DMS79 treated with DMSO at 0.1 percent for 48 hours (cell line): ENCODE results near the gene FBXW7.
A peak's percentile ranks its signal among the peaks of the same experiment; 100 is the strongest.
"Not testable (repeated sequence)": the region's sequence is repeated elsewhere in the genome, so short reads cannot be mapped to it uniquely, and the experiment has no call there.

Experiments
- DNase-seq: peaks from one replicate; lab custom pipeline; 2025; lab: John Stamatoyannopoulos, UW

Gene FBXW7

DNA sequence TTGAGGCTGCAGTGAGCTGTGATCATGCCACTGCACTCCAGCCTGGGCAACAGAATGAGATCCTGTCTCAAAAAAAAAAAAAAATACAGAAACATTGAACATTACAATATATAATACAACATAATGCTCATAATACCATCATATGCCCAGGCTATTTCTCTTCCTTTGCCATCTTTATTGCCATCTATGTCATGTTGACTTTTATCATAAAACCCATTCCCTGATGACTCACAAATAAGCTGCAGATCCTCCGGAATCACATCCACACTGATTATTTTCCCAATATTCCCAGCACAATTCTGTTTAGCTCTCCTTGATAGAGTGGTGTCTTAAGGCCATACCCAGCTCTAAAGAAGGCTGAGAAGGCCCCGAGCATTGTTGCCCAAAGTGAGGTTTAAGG, 9.2 kb upstream of the FBXW7 start:
- DNase-seq: no peak

DNA sequence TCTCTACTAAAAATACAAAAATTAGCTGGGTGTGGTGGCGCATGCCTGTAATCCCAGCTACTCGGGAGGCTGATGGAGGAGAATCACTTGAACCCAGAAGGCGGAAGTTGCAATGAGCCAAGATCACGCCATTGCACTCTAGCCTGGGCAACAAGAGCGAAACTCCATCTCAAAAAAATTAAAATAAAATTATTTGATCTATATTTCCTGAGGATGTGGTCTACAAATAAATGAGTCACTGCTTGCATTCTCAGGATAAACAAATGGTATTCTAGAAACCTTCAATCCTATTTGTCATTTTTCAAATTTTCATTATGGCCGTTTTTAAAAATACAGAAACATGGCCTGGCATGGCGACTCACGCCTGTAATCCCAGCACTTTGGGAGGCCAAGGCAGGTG, 8.6 kb upstream of the FBXW7 start:
- not testable (repeated sequence) for DNase-seq

DNA sequence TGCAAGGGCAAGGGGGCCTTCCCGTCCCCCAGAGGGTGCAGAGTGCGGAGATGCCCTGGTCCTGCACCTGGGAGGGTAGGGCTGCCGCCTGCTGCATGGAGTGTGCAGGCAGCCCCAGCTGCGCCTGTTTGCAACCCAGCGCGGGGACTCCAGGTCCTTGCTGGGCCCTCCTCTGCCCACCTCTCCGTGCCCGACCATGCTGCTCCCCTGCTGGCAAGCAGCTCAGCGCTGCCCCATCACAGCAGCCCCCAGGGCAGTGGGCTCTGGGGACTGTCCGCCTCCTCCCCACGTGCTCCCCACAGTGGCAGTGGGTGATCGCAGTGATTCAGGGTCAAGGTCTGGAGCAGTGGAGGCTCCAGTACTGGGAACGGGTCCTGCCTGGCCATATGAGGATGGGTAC, 5.0 kb upstream of the FBXW7 start:
- DNase-seq: no peak

DNA sequence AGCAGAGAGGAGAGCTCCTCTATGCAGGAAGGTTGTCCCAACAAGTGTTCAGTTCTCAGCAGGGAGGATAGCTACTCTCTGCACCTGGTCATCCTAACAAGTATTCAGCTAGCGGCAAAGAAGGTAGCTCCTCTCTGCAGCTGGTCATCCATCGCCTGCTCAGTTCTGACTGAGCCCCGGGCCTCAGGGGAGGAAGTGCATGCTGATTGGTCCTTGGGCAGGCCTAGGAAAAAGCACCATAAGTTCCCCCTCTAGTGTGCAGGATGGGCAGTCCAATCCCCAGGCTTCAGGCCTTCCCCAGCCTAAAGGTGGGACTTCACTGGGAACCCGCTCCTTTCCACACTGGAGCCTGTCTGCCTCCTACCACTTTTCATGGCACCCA, 4.4 kb upstream of the FBXW7 start:
- no peak for DNase-seq

DNA sequence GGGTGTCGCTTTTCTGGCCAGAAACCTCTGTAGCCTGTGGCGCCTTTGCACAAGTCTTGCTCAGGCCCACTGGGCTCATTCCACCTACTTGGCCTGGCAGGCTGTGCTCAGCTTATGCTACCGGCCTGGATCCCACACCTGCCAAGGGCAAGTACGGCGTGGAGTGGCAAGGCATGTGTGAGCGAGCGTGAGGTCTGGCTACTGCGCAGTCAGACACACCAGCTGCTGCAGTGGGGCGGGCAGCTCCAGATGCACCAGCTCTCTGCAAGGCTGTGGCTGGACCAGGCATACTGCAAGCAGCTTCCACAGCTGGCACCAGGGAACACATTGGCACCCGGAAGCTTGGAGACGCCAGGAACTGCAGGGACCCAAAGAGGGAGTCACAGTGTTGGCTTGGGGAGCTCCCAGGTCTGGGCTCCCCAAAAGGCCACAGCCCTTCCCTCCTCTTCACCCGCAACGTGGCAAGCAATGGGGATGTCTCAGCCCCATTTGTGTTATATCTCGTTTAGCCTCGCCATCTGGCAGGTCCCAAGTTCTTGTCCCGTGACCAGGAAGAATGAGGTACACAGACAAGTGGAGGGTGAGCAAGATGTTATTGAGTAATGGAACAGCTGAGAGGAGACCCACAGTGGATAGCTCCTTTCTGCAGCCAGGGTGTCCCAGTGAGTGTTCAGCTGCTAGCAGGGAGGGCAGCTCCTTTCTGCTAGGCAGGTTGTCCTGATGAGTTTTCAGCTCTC, 3.8 kb upstream of the FBXW7 start:
- DNase-seq: no peak

DNA sequence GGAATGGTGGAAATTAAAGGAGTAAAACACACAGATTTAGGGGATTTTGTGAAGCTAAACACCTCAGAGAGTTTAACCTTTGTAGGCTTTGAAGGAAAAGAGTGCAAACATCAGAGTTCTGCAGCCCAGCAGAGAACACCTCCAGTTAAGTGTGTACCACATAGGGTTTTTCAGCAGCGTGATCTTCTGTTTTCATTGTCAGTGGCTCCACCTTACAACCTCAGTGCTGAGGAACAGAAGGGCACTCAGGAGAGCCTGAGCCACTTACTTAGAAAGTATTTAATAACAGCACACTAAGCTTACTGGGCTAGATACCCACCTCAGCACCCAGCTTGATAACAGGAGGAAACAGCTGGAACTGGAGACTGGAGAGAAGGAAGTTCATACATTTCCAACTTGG, 2.0 kb upstream of the FBXW7 start:
- DNase-seq: no peak

DNA sequence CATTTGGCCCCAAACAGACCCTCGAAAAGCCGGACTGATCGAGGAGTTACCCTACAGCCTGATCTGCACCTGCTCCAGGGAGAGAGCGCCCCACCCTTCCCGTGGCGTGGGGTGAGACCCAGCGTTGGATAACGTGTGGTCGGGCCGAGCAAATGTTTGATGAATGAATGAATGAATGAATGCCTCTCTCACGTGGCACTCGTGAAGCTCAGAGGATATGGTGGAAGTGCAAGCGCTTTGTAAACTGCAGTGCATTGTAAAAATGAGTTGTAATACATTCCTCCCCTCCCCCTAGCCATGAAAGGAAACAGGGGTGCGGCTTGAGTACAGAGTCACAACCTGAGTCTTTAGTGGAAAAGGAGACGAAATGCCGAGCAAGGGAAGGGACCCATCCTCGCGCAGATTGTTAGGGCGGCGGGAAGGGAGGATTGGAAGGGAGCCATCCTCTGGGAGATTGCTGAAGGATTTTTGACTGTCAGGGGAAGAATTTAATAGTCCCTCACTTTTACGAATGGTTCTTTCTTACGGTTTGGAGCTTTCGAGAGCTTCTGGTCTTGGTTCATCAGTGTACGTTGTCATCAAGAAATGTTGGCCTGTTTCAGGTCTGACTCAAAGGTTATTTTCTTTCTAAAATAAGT, 772 bp upstream of the FBXW7 start:
- no peak for DNase-seq

DNA sequence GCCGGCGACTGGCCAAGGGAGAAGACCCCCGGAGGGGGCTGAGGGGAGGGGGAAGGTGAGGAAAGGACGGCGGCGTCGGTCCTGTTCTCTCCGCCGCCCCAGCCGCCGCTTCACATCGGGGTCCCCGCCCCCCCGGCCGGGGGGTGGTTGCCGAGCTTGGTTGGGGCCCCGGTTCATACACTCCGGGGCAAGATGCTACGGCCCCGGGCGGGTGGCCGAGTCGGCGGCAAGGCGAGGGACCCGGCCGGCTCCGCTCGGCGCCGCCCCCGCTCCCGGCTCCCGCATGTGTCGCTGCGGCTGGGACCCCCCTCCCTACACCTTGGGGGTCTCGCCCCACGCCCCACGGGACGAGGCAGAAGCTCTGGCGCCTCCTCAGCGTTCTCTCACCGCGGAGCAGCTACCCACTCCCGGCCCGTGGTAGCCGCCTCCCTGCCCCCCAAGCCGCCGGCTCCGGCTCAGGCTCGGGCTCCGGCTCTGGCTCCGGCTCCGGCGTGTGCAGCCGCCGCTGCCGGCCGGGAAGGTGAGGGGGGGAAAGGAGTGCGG, 461 bp downstream of the FBXW7 start:
- DNase-seq: no peak

DNA sequence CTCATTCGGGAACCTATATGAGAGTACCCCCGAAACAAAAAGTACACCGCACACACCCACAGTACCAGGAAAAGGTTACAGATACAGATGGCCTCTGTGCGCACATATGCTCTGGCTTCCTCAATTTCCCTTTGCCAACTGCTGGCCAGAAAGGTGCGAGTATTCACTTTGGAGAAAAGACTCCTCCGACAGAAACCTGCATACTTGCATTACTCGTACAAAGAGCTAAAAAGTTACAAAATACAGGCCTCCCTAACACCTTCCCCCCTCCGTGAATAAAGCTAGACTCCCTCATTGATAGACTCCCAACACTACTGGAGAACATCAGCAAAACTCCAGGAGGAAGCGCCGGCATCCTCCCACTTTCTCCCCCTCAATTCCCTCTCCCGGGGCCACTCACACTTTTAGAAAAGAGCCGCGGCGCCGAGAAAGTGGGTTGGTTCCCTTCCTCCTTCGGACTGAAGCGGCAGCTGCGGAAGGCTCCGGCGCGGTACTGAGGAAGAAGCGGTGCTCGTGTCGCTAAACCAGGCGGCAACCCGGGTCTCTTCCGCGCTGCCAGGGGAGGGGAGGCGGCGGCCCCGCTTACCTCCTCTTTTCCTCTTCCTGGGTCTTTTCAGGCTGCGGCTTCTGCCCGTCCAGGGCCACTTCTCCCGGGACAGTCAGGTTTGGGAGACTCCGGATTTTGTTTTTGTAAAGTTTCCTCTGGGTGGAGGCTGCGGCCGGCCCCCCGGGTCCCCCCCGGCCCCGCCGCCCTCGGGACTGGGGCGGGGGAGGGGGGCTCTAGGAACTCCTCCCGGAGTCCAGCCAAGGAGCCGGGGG, 1.1 kb downstream of the FBXW7 start:
- DNase-seq: peak; percentile 5

DNA sequence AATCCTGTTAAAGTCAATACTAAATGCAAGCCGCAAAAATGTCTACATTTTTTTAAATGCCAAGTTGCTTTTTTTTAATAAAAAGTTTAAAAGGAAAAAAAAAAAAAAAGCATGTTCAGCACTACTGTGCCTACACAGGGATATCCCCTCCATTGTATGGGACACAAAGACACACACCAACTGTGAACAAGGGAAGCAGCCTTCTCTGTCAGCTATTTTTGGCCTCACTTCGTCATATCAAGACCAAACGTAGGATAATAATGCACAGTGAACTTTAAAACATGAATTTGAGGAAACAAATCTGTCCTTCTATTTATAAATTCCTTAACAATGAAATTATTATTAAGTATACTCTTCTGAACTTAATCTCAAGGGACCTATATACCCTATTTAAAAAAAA, 4.4 kb downstream of the FBXW7 start:
- no peak for DNase-seq

DNA sequence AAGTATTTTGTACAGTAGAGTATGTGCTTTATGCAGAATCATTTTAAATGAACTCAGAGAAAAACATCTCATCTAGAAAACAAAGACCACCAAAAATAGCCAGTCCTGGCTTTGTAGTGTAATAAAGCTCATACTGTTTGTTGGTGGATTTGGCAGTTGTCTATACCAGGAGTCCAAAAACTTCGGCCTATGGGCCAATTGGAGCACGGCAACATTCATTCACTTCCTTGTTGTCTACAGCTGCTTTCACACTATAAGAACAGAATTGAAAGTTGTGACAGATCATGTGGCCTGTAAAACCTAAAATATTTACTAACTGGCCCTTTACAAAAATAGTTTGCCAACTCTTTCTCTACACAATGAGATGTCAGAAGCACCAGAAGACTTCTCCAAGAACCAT, 5.3 kb downstream of the FBXW7 start:
- DNase-seq: no peak

DNA sequence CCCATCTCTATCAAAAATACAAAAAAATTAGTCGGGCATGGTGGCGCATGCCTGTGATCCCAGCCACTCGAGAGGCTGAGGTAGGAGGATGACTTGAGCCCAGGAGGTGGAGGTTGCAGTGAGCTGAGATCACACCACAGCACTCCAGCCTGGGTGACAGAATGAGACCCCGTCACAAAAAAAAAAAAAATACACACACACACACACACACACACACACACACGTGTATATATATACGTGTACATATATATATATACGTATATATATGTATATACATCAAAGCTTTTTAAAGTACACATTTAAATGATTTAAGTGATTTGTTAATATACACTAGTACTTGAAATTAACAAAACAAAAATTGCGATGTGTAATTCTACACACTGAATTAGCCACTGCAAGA, 6.0 kb downstream of the FBXW7 start:
- no peak for DNase-seq

DNA sequence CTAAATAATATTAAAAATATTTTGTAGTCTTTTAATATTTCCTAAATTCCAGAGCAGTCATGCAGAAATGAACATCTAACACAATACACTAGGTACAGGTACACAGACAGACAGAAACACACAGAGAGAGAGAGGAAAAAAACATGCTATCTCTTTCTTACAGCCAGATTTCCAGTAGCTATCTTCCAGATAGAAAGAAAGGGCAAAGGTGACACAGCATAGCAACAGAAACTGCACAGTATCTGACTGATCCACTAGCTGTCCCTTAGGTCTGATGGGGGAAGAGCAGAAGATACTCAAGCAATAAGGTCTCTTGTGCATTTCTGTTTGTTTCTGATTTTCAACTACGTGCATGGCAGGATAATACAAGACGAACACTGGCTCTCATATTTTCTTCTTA, 7.8 kb downstream of the FBXW7 start:
- no peak for DNase-seq

DNA sequence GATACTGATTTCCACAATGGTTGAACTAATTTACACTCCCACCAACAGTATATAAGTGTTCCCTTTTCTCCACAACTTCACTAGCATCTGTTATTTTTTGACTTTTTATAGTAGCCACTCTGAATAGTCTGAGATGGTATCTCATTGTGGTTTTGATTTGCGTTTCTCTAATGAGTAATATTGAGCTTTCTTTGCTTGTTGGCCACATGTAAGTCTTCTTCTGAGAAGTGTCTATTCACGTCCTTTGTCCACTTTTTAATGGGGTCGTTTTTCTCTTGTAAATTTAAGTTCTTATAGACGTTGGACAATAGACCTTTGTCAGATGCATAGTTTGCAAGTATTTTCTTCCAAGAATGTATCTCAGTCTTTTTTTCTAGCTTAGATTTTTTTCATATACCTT, 10.0 kb downstream of the FBXW7 start:
- DNase-seq: no peak

DNA sequence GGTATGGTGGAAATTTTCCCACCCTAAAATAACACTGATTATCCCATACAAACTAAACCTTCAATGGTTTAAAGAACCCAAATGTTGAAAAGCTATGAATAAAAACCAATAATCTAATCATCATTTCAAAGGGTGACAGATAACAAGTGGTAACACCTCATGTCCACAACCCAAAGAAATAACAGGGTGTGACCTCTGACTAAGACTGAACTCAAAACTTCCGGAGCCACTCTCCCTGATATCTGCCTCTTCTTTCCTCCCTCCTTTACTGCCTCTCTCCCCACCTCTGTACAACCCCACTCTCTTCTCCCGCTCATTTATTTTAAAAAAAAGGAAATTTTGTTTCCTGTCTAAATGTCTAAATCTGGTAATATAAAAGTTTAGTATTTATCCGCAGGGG, 11.5 kb downstream of the FBXW7 start:
- DNase-seq: no peak

DNA sequence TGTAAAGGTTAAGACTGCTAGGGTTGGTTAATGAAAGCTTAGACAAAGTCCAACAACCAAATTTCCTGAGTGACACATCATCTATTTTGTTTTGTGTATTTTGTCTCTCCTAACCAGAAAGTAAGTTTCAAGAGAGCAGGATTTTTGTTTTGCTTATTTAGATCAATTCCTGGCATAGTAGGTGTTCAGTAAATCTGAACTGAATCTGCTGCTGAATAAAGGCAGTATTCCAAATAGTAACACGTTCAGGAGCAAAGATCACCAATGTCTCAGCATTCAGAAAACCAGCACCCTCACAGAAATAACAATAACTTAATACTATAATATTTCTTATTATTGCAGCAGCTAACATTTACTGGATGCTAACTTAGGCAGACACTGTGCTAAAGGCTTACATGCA, 12.2 kb downstream of the FBXW7 start:
- no peak for DNase-seq

DNA sequence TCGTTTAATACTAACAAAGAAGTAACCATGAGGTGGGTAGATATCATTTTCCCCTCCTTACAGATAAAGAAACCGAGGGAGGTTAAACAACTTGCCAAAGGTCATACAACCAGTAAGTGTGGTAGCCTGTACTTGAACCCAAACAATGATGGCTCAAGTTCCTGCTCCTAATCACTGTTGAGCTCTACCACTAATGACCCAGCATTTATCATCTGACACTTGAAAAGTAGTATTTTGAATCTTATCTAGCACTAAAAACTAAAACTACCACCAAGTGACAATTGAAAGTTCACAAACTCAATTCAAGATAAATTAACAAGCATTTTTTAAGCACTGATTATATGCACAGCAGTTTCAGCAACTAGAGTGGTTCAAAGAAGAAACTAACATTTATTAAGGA, 13.1 kb downstream of the FBXW7 start:
- no peak for DNase-seq

DNA sequence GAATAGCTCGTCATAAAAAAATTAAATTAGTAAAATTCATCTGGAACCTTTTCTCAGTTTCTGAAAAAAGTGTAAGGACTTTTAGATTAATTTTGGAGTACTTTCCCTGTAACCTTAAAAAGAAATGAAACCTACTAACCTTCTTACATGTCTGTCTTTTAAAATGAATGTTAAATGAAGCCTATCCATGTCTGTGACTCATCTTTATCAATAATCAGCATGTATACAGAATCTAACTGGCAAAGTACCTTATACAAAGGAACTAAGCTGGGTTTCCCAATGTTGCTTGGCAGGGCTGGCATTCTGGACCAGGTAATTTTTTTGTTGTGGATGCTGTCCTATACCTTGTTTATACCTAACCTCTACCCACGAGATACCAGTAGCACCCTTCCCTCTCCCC, 13.6 kb downstream of the FBXW7 start:
- DNase-seq: no peak

DNA sequence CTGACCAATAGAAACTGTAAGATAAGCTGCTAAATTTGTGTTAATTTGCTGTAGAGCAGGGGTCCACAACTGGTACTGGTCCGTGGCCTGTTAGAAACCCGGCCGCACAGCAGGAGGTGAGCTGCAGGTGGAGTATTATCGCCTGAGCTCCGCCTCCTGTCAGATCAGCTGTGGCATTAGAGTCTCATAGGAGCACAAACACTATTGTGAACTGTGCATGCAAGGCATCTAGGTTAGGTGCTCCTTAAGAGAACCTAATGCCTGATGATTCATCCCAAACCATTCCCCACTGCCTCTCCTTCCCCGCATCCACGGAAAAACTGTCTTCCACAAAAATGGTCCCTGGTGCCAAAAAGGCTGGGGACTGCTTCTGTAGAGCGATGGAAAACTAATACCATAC, 19.7 kb downstream of the FBXW7 start:
- DNase-seq: no peak

DNA sequence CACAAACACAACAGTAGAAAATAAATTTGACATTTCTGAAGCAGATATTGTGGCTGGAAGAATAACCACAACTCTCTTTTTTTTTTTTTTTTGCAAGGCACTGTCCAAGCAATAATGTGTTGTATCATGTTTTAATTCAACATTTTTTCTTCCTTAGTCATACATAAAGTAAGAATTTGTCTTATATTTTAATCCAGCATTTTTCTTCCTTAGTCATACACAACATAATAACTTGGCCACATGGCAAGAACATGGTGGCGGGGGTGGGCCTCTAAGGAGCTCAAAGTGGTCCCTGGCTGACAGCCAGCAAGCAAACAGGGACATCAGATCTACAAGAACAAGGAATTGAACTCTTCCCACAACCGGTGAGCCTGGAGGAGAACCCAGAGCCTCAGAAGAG, 20.2 kb downstream of the FBXW7 start:
- DNase-seq: no peak

DNA sequence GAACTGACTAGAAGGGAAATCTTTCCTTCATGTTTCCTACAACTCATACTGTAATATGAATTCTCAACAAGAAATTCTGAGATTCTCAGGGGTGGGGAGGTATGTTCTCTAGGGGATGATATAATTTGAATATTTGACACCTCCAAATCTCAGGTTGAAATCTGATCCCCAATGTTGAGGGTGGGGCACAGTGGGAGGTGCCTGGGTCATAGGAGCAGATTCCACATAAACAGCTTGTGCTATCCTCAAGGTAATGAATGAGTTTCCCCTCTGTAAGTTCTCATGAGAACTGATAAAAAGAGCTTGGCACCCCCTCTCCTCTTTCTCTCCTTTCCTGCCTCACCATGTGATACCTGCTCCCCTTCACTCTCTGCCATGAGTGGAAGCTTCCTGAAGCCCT, 21.5 kb downstream of the FBXW7 start:
- DNase-seq: no peak

DNA sequence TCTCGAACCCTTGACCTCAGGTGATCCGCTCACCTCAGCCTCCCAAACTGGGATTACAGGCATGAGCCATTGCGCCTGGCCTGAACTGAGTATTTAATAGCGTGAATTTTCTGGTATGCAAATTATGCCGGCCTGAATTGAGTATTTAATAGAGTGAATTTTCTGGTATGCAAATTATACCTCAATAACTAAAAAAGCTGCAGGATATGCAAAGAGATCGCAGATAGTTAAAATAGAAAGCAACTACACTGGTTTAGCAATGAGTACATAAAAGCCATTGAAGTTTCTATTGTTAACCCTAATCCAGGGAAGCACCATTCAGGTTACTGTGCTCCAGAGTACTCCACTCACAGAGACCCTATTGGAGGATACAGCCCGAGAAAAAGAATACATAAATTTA, 22.8 kb downstream of the FBXW7 start:
- no peak for DNase-seq

DNA sequence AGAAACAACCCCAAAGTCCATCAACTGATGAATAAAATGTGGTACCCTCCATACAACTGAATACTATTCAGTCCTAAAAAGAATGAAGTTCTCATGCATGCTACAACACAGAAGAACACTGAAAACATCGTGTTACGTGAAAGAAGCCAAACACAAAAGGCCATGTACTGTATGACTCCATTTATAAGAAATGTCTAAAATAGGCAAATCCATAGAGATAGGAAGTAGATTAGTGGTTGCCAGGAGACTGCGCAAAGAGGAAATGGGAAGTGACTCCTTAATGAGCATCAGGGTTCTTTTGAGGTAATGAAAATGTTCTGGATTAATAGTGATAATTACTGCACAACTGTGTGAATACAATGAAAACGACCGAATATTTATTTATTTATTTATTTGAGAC, 23.4 kb downstream of the FBXW7 start:
- DNase-seq: no peak
